ENCODE measurements around the gene SIRT6.
"Not testable (repeated sequence)": the region's sequence is repeated elsewhere in the genome, so short reads cannot be mapped to it uniquely, and the experiment has no call there.

SIRT6 gene

GRCh38 chr19:4182084-4182810 is at the start of gene SIRT6, which contains the start of gene ANKRD24:
Gene SIRT6, minus strand, starts transcription at chr19:4182563. Its CDS starts 24 bp downstream, at chr19:4182539.
Gene ANKRD24, plus strand, starts transcription at chr19:4182689. Its CDS starts 3,737 bp downstream, at chr19:4186426.
- DNase-seq, result peak; percentile 98

GRCh38 chr19:4232139-4232538 is 49.8 kb upstream of the SIRT6 start:
- not testable (repeated sequence) for DNase-seq

- DNase-seq, result not testable (repeated sequence)
Measured at GRCh38 chr19:4231521-4231920, 49.2 kb upstream of the SIRT6 start.

GRCh38 chr19:4230237-4230636 is 47.9 kb upstream of the SIRT6 start:
- DNase-seq, result not testable (repeated sequence)

GRCh38 chr19:4229179-4229931 is 47.0 kb upstream of the SIRT6 start, which contains the start of gene EBI3:
Gene EBI3, plus strand, starts transcription at chr19:4229523. Its CDS starts 28 bp downstream, at chr19:4229551.
- peak; percentile 84 for DNase-seq

GRCh38 chr19:4228765-4229178 is 46.4 kb upstream of the SIRT6 start:
- no peak for DNase-seq

GRCh38 chr19:4227771-4228170 is 45.4 kb upstream of the SIRT6 start:
- no peak for DNase-seq

- no peak for DNase-seq
Measured at GRCh38 chr19:4225885-4226284, 43.5 kb upstream of the SIRT6 start.

GRCh38 chr19:4224470-4224869 is 42.1 kb upstream of the SIRT6 start:
- DNase-seq, result no peak

GRCh38 chr19:4220188-4220587 is 37.8 kb upstream of the SIRT6 start:
- DNase-seq, result no peak

GRCh38 chr19:4218523-4218922 is 36.2 kb upstream of the SIRT6 start:
- not testable (repeated sequence) for DNase-seq

GRCh38 chr19:4217429-4218264 is 35.3 kb upstream of the SIRT6 start:
- DNase-seq, result no peak

- no peak for DNase-seq
Measured at GRCh38 chr19:4216846-4217245, 34.5 kb upstream of the SIRT6 start.

- no peak for DNase-seq
Measured at GRCh38 chr19:4215807-4216206, 33.4 kb upstream of the SIRT6 start.

- DNase-seq, result no peak
Measured at GRCh38 chr19:4213116-4213515, 30.8 kb upstream of the SIRT6 start.

- no peak for DNase-seq
Measured at GRCh38 chr19:4210166-4210731, 27.9 kb upstream of the SIRT6 start.

GRCh38 chr19:4208385-4209094 is 26.2 kb upstream of the SIRT6 start:
- DNase-seq, result peak; percentile 84

- no peak for DNase-seq
Measured at GRCh38 chr19:4206818-4207484, 24.6 kb upstream of the SIRT6 start.

GRCh38 chr19:4201798-4202197 is 19.4 kb upstream of the SIRT6 start:
- no peak for DNase-seq

GRCh38 chr19:4200940-4201542 is 18.7 kb upstream of the SIRT6 start:
- DNase-seq, result no peak

- DNase-seq, result peak; percentile 69
Measured at GRCh38 chr19:4199699-4200293, 17.4 kb upstream of the SIRT6 start.

Measured in islet precursor cell (in vitro differentiated cells).